NCI-H128 (cell line): ENCODE results near the gene MADD.

Experiments used
- DNase-seq: peaks from one replicate; lab custom pipeline; 2025; ENCODE audit not compliant: unreplicated experiment; lab: John Stamatoyannopoulos, UW

MADD gene

DNA sequence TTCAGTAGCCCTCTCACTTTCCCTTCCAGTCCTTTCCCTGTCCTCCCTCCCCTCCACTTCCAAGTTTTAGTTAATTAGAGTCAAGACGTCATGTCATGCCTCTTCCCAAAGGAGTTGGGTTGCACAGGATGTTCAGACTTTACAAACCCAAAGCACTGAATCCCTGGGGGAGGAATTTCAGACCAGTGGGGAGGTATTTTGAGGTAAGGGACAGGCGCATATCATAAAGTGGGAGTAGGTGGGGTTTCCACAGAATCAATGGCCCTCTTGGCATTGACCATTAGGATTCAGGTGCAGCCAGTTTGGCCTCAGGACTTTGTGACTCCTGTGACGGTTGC is 20.6 kb upstream of the MADD start:
- no peak for DNase-seq

DNA sequence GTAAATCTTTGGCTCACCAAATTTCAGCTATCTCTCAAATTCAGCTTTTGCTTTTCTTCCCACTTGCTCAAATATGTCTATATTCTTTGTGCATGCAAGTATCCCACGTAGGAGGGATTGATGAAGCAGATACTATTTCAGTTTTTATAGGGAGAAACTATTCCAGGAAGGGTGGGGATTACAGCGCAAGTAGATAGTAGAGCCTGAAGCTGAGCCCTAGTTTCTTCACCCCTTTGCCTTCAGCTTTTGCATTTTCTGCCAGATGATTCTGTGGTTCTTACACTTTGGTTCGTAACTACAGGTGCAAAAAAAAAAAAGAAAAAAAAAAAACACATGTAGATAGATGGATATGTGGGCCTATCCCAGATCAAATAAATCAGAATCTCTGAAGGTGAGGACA is 18.2 kb upstream of the MADD start:
- no peak for DNase-seq

DNA sequence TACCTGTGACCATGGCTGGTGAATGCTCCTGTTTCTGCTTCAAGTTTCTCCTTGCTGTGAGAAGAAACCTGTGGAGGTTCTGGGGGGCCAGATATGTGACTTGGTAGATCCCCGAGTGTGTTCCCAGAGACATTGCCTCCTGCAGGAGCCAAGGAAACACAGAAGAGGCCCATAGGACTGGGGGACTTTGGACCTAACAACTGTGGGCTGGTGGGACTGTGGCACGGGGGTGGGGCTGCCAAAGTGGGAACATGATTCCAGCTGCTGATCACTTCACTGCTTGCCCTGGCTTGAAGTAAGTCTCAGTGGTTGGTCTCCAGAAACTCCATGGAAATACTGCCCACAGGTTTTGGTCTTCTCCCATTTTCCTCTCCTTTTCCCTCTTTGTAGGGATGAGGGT is 16.3 kb upstream of the MADD start:
- no peak for DNase-seq

DNA sequence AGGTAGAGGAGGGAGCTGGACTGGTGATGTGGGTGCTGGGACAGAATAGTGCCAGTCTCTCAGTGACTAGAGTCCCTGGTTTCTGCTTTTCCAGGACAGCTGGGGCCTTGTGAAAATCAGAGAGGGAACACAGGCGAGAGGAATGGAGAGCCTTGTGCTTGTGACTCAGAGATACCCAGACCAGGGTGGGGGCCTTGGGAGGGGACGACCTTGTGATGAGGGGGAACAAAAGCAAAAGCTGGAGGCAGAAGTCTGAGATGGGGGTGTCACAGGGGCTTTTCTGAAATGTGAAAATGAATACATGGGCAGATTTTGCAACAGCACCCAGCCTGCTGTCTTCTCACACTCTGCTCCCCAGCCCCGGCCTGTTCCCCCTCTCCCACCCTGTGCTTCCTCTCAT is 15.5 kb upstream of the MADD start:
- no peak for DNase-seq

DNA sequence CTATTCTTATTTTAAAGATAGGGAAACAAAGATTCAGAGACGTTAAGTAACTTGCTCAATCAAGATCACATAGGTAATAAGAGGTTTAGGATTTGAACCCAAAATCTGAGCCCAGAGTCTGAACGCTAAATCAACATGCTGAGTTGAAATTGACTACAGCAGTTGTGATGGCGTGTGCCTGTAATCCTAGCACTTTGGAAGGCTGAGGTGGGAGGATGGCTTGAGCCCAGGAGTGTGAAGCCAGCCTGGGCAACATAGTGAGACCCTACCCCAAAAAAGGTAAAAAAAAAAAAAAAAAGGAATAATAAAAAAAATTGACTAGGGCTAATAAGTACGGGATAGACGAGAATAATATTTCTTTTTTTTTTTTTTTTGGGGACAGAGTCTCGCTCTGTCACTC is 13.6 kb upstream of the MADD start:
- no peak for DNase-seq

DNA sequence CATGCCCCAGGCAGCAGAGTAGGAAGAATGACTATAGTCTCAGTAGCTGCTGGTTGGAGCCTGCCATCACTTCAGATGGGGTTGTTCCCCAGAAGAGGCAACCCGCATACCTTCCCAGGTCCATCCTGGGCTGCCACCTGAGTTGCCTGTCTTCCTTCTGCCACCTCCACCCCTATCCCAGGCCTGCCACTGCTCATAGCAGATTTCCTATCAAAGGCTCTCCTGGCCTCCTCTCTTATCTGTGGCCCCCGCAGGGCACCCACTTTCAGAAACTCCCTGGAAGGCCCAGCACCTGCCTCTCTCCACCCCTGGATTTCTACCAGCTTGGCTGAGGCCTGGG is 12.8 kb upstream of the MADD start:
- no peak for DNase-seq

DNA sequence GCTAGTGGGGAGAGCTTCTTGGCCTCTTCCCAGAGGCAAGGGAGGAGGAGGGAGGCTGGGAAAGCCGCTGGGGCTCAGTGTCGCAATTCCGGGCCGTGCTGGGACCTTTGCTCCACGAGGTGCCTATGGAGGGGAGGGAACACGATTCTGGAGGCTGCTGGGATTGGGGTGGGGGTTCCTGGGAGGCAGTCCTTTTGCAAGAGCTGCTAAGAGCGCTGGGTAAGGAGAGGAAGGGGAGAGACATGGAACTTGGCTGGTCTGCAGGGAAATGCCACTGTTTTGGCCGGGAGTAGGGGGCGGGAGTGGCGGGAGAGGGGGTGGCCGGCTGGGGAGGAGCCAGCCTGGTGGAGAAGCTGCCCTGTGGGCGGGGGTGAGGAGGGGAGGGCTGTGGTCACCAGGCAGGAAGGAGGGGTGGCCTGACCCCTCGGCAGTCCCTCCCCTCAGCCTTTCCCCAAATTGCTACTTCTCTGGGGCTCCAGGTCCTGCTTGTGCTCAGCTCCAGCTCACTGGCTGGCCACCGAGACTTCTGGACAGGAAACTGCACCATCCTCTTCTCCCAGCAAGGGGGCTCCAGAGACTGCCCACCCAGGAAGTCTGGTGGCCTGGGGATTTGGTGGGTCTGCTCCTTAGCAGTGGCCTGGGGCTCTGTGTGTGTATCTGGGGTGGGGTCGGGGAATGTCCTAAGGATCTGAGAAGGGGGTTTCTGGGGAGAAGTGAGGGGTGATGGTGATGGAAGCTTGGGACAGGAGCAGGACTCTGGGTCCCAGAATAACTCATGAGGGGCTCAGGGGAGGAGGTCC is 12.2 kb upstream of the MADD start, which contains the start of gene NR1H3:
Gene NR1H3, plus strand, starts transcription at position 480 of the 800 bp plus-strand sequence. CDS start 1,221 bp downstream, outside the sequence.
- DNase-seq: no peak

DNA sequence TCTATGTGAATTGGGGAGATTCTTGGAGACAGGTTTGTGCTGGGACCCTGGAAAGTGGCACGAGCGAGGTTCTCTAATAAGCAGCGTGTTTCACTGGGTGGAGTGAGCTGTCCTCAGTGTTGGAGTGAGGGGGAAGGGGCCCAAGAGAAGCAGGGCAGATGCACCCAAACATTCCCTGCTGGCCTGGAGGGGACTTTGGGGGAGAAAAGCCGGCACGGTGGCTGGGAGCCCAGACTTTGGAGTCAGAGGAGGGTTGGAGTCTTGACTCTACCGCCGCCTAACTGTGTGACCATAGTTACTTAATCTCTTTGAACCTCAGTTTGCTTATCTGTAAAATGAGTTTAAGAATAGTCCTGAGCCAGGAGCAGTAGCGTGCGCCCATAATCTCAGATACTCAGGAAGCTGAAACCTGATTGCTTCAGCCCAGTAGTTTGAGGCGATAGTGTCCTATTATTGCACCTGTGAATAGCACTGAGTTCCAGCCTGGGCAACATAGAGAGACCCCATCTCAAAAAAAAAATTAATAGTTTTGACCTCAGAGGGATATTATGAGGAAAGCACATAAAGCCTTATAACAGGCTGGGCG is 11.5 kb upstream of the MADD start:
- DNase-seq: no peak

DNA sequence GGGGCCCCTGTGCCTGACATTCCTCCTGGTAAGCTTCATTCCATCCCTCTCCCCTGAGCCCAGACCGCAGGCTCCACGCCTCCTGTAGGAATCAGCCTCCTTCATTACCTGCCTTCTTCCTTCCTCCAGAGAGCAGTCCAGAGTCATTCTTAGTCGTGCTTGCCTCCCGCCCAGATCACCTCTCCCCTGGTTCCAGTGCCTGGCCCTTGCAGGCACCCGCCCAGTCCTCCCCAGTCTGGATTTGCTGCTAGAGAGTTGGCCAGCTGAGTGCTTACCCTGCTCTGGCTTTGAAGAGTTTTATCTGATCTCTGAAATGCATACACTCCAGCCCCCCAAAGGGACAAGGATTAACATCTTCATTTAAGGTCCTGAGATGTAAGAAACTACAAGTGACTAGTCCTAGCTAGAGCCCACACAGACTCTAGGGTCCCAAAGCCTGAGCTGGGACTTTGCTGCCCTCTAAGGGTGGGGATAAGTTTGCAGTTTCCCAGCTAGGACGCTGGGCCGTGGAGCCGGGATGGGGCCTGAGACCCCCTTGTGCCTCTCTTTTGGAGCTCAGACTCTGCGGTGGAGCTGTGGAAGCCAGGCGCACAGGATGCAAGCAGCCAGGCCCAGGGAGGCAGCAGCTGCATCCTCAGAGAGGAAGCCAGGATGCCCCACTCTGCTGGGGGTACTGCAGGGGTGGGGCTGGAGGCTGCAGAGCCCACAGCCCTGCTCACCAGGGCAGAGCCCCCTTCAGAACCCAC is 10.5 kb upstream of the MADD start:
- no peak for DNase-seq

DNA sequence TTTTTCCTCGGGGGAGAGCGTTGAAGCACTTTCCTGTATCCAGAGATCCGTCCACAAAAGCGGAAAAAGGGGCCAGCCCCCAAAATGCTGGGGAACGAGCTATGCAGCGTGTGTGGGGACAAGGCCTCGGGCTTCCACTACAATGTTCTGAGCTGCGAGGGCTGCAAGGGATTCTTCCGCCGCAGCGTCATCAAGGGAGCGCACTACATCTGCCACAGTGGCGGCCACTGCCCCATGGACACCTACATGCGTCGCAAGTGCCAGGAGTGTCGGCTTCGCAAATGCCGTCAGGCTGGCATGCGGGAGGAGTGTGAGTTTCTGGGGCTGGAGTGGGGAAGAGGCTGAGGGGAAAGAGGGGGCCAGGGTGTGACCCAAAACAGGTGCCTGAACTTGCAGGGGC is 9.6 kb upstream of the MADD start:
- DNase-seq: no peak

DNA sequence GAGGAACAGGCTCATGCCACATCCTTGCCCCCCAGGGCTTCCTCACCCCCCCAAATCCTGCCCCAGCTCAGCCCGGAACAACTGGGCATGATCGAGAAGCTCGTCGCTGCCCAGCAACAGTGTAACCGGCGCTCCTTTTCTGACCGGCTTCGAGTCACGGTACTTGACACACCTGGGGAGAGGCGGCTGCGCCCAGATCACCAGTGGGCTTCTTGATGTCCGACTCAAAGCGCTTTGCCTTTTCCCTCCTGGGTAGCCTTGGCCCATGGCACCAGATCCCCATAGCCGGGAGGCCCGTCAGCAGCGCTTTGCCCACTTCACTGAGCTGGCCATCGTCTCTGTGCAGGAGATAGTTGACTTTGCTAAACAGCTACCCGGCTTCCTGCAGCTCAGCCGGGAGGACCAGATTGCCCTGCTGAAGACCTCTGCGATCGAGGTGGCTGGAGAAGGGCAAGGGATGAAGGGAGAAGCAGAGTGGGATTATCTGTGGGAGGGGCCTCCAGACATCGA is 8.6 kb upstream of the MADD start:
- no peak for DNase-seq

DNA sequence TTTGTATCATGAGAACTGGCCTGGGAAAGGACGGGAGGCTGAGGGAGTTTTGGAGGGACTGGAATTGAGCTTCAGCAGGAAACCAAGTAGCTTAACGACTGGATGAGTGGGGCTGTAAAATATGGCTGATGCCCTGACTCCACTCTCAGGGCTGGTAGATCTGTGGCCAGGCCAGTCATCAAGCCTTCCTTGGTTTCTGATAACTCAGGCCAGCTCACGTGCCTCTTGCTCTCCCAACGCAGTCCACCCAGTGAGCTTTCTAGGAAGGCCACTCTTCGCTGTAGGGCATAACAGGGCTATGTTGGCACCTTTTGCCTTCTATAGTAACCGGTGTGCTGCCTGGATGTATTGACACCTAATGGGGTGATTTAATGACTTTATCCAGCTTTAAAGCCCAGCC is 5.8 kb upstream of the MADD start:
- DNase-seq: no peak

DNA sequence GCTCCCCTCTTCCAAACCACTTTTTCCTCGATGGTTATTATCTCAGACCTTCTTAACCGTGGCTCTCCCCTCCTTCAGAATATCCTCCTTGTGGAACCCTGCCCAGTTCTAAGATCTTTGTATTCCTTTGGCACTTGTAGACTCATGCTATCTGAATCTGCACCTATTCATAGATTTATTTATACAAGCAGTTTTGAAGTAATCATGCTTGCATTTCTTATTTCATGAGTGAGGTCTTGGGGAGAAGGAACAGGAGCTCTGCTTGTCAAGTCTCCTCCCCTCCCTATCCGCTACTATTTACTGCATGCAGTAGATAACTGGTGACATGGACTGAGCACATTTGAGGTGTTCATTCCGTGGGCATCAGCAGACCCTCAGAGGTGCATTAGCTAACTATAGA is 5.4 kb upstream of the MADD start:
- no peak for DNase-seq

DNA sequence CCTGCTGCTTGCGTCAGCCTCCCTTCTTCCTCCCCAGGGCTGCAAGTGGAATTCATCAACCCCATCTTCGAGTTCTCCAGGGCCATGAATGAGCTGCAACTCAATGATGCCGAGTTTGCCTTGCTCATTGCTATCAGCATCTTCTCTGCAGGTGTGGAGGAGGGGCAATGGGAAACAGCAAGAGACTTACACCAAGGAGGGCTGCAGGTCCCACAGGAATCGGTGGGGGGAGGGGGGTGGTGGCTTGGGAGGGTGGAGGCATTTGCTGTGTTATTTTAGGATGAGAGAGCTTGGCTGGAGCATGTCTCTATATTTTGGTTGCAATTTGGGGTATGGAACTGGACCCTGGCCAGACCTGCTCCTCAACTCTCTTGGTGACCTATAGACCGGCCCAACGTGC is 2.1 kb upstream of the MADD start:
- no peak for DNase-seq

DNA sequence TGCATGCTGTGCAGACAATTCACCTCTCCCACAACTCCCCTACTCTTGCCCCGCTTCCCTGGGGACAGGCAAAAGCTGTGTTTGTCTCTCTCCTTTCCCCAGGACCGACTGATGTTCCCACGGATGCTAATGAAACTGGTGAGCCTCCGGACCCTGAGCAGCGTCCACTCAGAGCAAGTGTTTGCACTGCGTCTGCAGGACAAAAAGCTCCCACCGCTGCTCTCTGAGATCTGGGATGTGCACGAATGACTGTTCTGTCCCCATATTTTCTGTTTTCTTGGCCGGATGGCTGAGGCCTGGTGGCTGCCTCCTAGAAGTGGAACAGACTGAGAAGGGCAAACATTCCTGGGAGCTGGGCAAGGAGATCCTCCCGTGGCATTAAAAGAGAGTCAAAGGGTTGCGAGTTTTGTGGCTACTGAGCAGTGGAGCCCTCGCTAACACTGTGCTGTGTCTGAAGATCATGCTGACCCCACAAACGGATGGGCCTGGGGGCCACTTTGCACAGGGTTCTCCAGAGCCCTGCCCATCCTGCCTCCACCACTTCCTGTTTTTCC is 1.4 kb upstream of the MADD start:
- DNase-seq: no peak

DNA sequence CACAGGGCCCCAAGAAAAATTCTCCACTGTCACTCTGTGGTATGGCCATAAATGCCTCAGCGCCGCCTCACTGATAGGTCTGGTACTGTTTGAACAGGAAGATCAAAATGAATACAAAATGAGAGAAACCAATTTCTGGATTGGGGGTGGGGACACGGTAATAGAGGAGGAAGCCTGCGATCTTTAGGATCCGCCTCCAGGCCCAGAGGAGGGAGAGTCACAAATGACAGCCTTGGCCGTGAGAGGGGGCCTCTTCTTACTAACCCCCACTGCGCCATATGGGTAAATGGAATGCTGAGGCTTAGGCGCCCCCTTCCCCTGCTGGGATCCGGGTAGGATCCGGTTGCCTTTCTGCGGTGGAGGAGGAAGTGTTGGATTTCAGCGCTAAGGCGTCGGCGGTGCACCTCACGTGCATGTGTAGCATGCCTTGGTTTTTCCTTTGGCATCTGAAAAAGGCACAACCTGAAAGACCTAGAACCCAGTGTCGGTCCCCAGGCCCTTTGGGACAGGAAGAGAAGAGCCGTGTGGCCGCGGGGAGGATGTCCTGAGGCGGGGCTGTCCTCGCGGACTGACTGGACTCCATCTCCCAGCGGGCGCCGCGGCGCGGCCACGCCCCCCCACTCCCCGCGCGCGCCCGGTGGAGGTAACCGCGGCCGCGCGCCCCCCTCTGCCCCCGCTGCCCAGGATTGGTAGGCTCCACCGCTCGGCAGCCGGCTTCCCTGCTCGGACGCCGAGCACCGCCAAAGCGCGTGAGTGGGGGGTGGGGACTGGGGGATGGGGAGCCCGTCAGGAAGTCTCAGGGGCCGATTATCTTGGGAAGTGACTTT is 718 bp upstream of the MADD start:
- peak; percentile 86 for DNase-seq

DNA sequence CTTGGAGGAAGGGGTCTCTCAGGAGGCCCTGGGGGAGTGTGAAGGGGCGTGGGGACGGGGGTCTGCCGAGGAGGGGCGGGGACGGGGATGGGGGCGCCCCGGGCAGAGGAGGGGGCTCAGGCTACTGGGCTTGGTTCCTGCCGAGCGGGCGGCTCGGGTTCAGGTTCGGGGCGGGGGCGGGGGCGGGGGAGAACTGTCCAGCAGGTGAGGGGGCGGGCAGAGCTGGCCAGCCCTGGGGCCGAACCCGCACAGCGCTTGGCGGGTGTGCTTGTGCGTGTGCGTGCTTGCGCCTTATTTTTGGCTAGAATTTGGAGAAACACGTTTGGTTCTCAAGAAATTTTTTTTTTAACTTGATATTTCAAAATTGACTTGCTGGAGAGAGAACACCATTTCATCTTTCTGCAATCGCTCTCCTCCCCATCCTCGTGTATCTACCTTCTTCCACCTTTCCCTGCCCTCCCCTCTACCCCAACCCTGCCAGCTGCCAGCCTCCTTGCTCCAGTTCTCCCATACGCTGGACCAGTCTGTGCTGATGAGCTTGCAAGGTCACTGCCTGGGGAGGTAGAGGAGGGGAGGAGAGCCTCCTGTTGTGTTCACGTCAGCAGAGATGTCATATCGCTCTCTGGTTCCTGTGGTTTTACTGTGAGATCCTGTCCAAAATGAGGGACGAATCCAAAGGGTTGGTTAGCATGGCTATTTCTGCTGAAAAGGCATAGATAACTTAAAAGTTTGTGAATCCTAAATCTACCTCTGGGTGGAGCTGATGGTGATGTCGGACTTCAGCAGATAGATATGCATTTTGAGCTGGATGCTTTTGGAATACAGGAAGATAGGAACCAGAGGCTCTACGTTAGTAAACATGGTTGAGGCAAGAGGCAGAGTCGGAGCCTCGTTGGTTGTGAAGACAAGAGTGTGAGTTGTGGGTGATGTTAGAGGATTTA is 668 bp downstream of the MADD start:
- DNase-seq: no peak

DNA sequence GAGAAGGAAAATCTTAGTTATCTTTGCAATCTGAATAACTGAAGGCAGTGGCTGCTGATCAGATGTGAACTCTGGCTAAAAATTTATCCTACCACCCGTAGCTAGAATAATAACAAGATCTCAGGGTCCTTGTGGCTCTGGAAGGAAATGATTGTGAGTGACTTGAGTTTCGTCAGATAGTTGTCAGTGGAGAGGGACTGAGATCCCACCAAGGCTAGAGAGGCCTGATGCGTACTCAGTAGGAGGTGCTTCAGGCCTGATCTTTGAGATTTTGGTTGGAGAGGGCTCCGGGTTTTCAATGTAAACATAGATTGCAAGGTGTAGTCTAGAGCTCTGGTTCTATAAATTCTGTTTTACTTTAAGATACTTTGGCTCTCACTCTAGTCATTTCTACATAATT is 1.4 kb downstream of the MADD start:
- DNase-seq: no peak

DNA sequence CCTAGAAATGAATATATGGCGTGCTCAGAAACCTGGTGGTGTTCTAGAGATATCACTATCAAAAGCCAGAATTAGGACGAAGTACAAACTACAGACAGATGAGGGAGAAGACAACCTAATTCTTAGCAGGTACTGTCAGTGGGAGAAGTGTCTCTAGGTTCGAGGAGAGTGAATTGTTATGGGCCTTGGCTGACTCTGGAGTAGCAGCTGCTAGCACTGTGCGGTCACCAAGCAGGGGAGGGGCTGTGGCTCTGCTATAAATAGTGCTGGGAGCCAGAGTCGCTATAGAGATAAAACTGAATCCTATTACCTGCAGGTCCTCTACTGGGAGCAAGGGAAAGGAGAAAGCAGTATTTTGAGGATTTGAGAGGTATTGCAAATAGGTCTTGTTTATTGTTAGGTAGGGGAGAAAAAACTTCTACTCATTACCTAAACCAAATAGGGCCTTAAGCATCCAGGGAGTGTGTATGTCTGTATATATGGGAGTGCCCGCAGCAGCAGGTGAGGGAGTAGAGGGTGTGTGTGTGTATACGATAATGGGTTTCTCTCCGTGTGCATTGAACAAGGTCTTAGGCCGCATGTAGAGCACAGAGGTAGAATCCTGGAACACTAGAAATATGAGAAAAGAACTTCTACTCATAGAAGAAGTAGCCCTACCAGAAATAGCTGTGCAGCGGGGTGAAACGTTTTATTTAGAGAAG is 2.2 kb downstream of the MADD start:
- DNase-seq: no peak
